Measurements from ENCODE around the gene SIM1.

Gene SIM1

GRCh38 chr6:100456141-100456907 is 8.4 kb downstream of the SIM1 start:
- TF ChIP-seq GATA3 (IDR thresholded peaks at IDR 0.05; ENCODE audit: low read depth, low read length) (no peak), GATA2 (IDR thresholded peaks at IDR 0.05; ENCODE audit: low read depth, low read length) (no peak)

GRCh38 chr6:100455230-100456124 is 9.2 kb downstream of the SIM1 start:
- TF ChIP-seq GATA3 (IDR thresholded peaks at IDR 0.05; ENCODE audit: low read depth, low read length) = no peak
- TF ChIP-seq GATA2 (IDR thresholded peaks at IDR 0.05; ENCODE audit: low read depth, low read length) = no peak

- no peak for TF ChIP-seq GATA3 (IDR thresholded peaks at IDR 0.05; ENCODE audit: low read depth, low read length)
- no peak for TF ChIP-seq GATA2 (IDR thresholded peaks at IDR 0.05; ENCODE audit: low read depth, low read length)
Observed at GRCh38 chr6:100454551-100455229, 10.0 kb downstream of the SIM1 start.

- no peak for TF ChIP-seq GATA3 (IDR thresholded peaks at IDR 0.05; ENCODE audit: low read depth, low read length)
- TF ChIP-seq GATA2 (IDR thresholded peaks at IDR 0.05; ENCODE audit: low read depth, low read length) = no peak
Observed at GRCh38 chr6:100453701-100454521, 10.8 kb downstream of the SIM1 start.

- TF ChIP-seq GATA3 (IDR thresholded peaks at IDR 0.05; ENCODE audit: low read depth, low read length) (no peak), GATA2 (IDR thresholded peaks at IDR 0.05; ENCODE audit: low read depth, low read length) (no peak)
Observed at GRCh38 chr6:100452998-100453397, 11.7 kb downstream of the SIM1 start.

GRCh38 chr6:100451577-100451976 is 13.1 kb downstream of the SIM1 start:
- TF ChIP-seq GATA2 (IDR thresholded peaks at IDR 0.05; ENCODE audit: low read depth, low read length) = no peak
- TF ChIP-seq GATA3 (IDR thresholded peaks at IDR 0.05; ENCODE audit: low read depth, low read length) = no peak

GRCh38 chr6:100449239-100449691 is 15.5 kb downstream of the SIM1 start:
- TF ChIP-seq GATA2 (IDR thresholded peaks at IDR 0.05; ENCODE audit: low read depth, low read length) = no peak
- TF ChIP-seq GATA3 (IDR thresholded peaks at IDR 0.05; ENCODE audit: low read depth, low read length) = no peak

- TF ChIP-seq GATA2 (IDR thresholded peaks at IDR 0.05; ENCODE audit: low read depth, low read length) = no peak
- TF ChIP-seq GATA3 (IDR thresholded peaks at IDR 0.05; ENCODE audit: low read depth, low read length) = no peak
Observed at GRCh38 chr6:100447900-100448748, 16.6 kb downstream of the SIM1 start.

GRCh38 chr6:100447081-100447899 is 17.4 kb downstream of the SIM1 start:
- TF ChIP-seq GATA2 (IDR thresholded peaks at IDR 0.05; ENCODE audit: low read depth, low read length) = no peak
- no peak for TF ChIP-seq GATA3 (IDR thresholded peaks at IDR 0.05; ENCODE audit: low read depth, low read length)

GRCh38 chr6:100446115-100447080 is 18.3 kb downstream of the SIM1 start:
- TF ChIP-seq GATA2 (IDR thresholded peaks at IDR 0.05; ENCODE audit: low read depth, low read length) (no peak), GATA3 (IDR thresholded peaks at IDR 0.05; ENCODE audit: low read depth, low read length) (no peak)

- TF ChIP-seq GATA2 (IDR thresholded peaks at IDR 0.05; ENCODE audit: low read depth, low read length) = no peak
- no peak for TF ChIP-seq GATA3 (IDR thresholded peaks at IDR 0.05; ENCODE audit: low read depth, low read length)
Observed at GRCh38 chr6:100445512-100445911, 19.2 kb downstream of the SIM1 start.

Measured in SH-SY5Y (cell line).